H1 (cell line): Measurements from ENCODE around the gene UBR2.

ENCODE experiments used
- CTCF ChIP-seq, 3 experiments: IDR thresholded peaks; 1 replicate in 2 of 3; 2 replicates in 1 of 3; pipeline versions ENCODE4 v1.5.1 to v1.6.1; 2011; ENCODE audit warnings: low read length in 3 of 3, mild to moderate bottlenecking in 3 of 3, inconsistent platforms in 2 of 3, low read depth in 1 of 3, moderate library complexity in 1 of 3; ENCODE audit not compliant: insufficient read depth in 1 of 3; ENCODE audit errors: control extremely low read depth in 1 of 3
- EGR1 ChIP-seq: IDR thresholded peaks from 2 replicates; pipeline ENCODE4 v1.6.1; 2011; ENCODE audit warnings: low read depth, low read length, borderline replicate concordance
- POLR2A ChIP-seq, 2 experiments: IDR thresholded peaks; 1 replicate in 1 of 2; 2 replicates in 1 of 2; pipeline ENCODE4 v1.6.1; 2011; ENCODE audit warnings: low read depth in 2 of 2, low read length in 2 of 2, mild to moderate bottlenecking in 2 of 2; ENCODE audit errors: control extremely low read depth in 1 of 2
- USF2 ChIP-seq: IDR thresholded peaks from 2 replicates; pipeline ENCODE4 v1.6.1; 2011; ENCODE audit warnings: low read length, improper control_type of control experiment
- ZNF274 ChIP-seq: IDR thresholded peaks from 2 replicates; pipeline ENCODE4 v1.7.0; 2012; ENCODE audit warnings: low read length, borderline replicate concordance; ENCODE audit errors: extremely low read depth

- TF ChIP-seq POLR2A (IDR thresholded peaks at IDR 0.05; ENCODE audit: control extremely low read depth in 1 of 2, low read depth in 2 of 2, low read length in 2 of 2), result no peak
- TF ChIP-seq CTCF (IDR thresholded peaks at IDR 0.05; ENCODE audit: control extremely low read depth in 1 of 3, insufficient read depth in 1 of 3, low read depth in 1 of 3, low read length in 3 of 3), result no peak
- no peak for TF ChIP-seq EGR1
- TF ChIP-seq USF2, result no peak
- no peak for TF ChIP-seq ZNF274
These were observed 138.4 kb downstream of the UBR2 start for GRCh38 chr6:42702200-42702599.
